GM12878 (cell line): Measurements from ENCODE around the gene VWA3B.

Source experiments
- POLR2AphosphoS5 ChIP-seq: IDR thresholded peaks from 2 replicates; pipeline ENCODE4 v1.6.1; 2011; ENCODE audit warnings: mild to moderate bottlenecking, low read length, inconsistent platforms
- TF ChIP-seq, protein P1 (sequence below), 3 experiments: IDR thresholded peaks in 2 of 3; conservative IDR thresholded peaks in 1 of 3; 2 replicates each; pipeline ENCODE4 v1.5.1; 2011; ENCODE audit warnings: low read depth in 3 of 3, low read length in 3 of 3, mild to moderate bottlenecking in 3 of 3, control low read depth in 2 of 3, moderate library complexity in 2 of 3, inconsistent platforms in 1 of 3, mixed read lengths in 1 of 3; ENCODE audit not compliant: control insufficient read depth in 2 of 3, insufficient read depth in 1 of 3; ENCODE audit errors: extremely low read depth in 1 of 3
- TF ChIP-seq, protein P2 (sequence below): fragments of 450-650 bp; formaldehyde crosslinking; IDR thresholded peaks from 2 replicates; pipeline ENCODE4 v1.4.0; 2020; ENCODE audit warnings: mild to moderate bottlenecking, moderate library complexity

DNA sequence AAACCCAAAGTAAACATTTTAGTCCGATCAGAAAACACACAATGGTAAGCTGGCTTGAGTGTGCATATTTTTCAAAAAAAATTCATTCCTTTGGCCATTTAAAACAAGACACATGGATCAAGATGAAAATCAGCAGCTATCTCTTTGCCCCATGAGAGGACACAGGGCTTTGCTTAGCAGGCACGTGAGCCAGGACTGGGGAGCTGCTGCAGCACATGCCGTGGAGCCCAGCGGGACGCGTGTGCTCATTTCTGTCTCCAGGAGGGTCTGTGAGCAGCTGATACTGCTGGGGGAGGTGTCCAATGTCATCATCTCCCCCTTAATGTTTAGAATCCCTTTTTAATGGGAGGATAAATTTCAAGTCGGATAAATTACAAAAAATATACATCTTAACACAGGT, 209.5 kb downstream of the VWA3B start:
- TF ChIP-seq, protein P1, sequence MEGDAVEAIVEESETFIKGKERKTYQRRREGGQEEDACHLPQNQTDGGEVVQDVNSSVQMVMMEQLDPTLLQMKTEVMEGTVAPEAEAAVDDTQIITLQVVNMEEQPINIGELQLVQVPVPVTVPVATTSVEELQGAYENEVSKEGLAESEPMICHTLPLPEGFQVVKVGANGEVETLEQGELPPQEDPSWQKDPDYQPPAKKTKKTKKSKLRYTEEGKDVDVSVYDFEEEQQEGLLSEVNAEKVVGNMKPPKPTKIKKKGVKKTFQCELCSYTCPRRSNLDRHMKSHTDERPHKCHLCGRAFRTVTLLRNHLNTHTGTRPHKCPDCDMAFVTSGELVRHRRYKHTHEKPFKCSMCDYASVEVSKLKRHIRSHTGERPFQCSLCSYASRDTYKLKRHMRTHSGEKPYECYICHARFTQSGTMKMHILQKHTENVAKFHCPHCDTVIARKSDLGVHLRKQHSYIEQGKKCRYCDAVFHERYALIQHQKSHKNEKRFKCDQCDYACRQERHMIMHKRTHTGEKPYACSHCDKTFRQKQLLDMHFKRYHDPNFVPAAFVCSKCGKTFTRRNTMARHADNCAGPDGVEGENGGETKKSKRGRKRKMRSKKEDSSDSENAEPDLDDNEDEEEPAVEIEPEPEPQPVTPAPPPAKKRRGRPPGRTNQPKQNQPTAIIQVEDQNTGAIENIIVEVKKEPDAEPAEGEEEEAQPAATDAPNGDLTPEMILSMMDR (IDR thresholded peaks at IDR 0.05 in 2 of 3, conservative IDR thresholded peaks at IDR 0.05 in 1 of 3; ENCODE audit: control insufficient read depth in 2 of 3, extremely low read depth in 1 of 3, insufficient read depth in 1 of 3, low read depth in 3 of 3, low read length in 3 of 3): no peak
- TF ChIP-seq, protein P2, sequence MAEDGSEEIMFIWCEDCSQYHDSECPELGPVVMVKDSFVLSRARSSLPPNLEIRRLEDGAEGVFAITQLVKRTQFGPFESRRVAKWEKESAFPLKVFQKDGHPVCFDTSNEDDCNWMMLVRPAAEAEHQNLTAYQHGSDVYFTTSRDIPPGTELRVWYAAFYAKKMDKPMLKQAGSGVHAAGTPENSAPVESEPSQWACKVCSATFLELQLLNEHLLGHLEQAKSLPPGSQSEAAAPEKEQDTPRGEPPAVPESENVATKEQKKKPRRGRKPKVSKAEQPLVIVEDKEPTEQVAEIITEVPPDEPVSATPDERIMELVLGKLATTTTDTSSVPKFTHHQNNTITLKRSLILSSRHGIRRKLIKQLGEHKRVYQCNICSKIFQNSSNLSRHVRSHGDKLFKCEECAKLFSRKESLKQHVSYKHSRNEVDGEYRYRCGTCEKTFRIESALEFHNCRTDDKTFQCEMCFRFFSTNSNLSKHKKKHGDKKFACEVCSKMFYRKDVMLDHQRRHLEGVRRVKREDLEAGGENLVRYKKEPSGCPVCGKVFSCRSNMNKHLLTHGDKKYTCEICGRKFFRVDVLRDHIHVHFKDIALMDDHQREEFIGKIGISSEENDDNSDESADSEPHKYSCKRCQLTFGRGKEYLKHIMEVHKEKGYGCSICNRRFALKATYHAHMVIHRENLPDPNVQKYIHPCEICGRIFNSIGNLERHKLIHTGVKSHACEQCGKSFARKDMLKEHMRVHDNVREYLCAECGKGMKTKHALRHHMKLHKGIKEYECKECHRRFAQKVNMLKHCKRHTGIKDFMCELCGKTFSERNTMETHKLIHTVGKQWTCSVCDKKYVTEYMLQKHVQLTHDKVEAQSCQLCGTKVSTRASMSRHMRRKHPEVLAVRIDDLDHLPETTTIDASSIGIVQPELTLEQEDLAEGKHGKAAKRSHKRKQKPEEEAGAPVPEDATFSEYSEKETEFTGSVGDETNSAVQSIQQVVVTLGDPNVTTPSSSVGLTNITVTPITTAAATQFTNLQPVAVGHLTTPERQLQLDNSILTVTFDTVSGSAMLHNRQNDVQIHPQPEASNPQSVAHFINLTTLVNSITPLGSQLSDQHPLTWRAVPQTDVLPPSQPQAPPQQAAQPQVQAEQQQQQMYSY (CRISPR knock-in tag): no peak
- no peak for TF ChIP-seq POLR2AphosphoS5
